Endothelial cell of umbilical vein (primary cell): ENCODE results near the gene ZDHHC3. TPM values are rescaled to one million over a fixed set of nuclear protein-coding genes. Genes with fewer than 3 reads are reported as not detected.

Experiments
- BruUV-seq: library from RNA; stranded (reverse); fragments of 400-500 nt; replicated peaks from 2 replicates; lab custom pipeline; 2021; lab: Mats Ljungman, UMichigan
- CTCF ChIA-PET: fragments of 300-600, 350-600 bp; sonication (Branson Sonifier 250); formaldehyde crosslinking; loops from one replicate; lab custom pipeline; 2021; ENCODE audit warnings: antibody characterized with exemption, inconsistent platforms; lab: Charles Lee
- POLR2A ChIA-PET: fragments of 300-600, 350-600 bp; sonication (Branson Sonifier 250); formaldehyde crosslinking; loops from one replicate; lab custom pipeline; 2021; ENCODE audit warnings: antibody characterized with exemption, inconsistent platforms; lab: Charles Lee
- DNase-seq: peaks from one replicate; pipeline ENCODE4 v3.0.0-alpha.2; 2011; ENCODE audit warnings: low read depth, low spot score
- FAIRE-seq: peaks from 2 replicates; lab custom pipeline; 2011; peaks lifted over from hg19 to GRCh38; lab: Jason Lieb, UNC
- H2AFZ ChIP-seq: 2 replicates; pipeline ENCODE4 v1.6.0; 2012; ENCODE audit warnings: low read depth, low read length, control low read depth, inconsistent platforms
- H3K27ac ChIP-seq: 2 replicates; pipeline ENCODE4 v1.5.1; 2011; ENCODE audit warnings: low read depth, mild to moderate bottlenecking, control low read depth, low read length, moderate library complexity; ENCODE audit not compliant: insufficient read depth
- H3K27me3 ChIP-seq, 2 experiments: 2 replicates each; pipeline versions ENCODE4 v1.6.0 to v1.6.1; 2011; ENCODE audit warnings: low read length in 2 of 2, mixed read lengths in 1 of 2; ENCODE audit not compliant: control insufficient read depth in 2 of 2, insufficient read depth in 2 of 2
- H3K36me3 ChIP-seq, 2 experiments: 2 replicates in 1 of 2; 3 replicates in 1 of 2; pipeline ENCODE4 v1.5.1; 2011; ENCODE audit warnings: low read length in 2 of 2, mild to moderate bottlenecking in 1 of 2, moderate library complexity in 1 of 2; ENCODE audit not compliant: control insufficient read depth in 2 of 2, insufficient read depth in 2 of 2; ENCODE audit errors: extremely low read depth in 1 of 2
- H3K4me1 ChIP-seq: 3 replicates; pipeline ENCODE4 v1.5.1; 2011; ENCODE audit warnings: mild to moderate bottlenecking, low read length; ENCODE audit not compliant: control insufficient read depth, insufficient read depth; ENCODE audit errors: extremely low read depth
- H3K4me2 ChIP-seq: 2 replicates; pipeline ENCODE4 v1.6.1; 2011; ENCODE audit warnings: low read length, control low read depth, mixed read lengths; ENCODE audit not compliant: insufficient read depth
- H3K4me3 ChIP-seq, 3 experiments: fragments of 200-600 bp in 1 of 3; sonication (generic), shearing (Covaris generic) in 1 of 3; replicated peaks in 1 of 3; 2 replicates each; pipeline ENCODE4 v1.5.1; 2011 to 2016; ENCODE audit warnings: control low read depth in 3 of 3, low read length in 3 of 3, mild to moderate bottlenecking in 2 of 3, inconsistent platforms in 1 of 3, low read depth in 1 of 3, moderate library complexity in 1 of 3; ENCODE audit not compliant: insufficient read depth in 1 of 3
- H3K79me2 ChIP-seq: 2 replicates; pipeline ENCODE4 v1.6.0; 2012; ENCODE audit warnings: low read length, inconsistent platforms; ENCODE audit not compliant: control insufficient read depth, insufficient read depth
- H3K9ac ChIP-seq: replicated peaks from 2 replicates; pipeline ENCODE3; 2011; ENCODE audit warnings: low read length, control low read depth; ENCODE audit not compliant: insufficient read depth; ENCODE audit errors: extremely low read depth
- H3K9me1 ChIP-seq: replicated peaks from 3 replicates; pipeline ENCODE4 v1.6.0; 2011; ENCODE audit warnings: mild to moderate bottlenecking, low read length; ENCODE audit not compliant: control insufficient read depth, insufficient read depth; ENCODE audit errors: extremely low read depth
- H3K9me3 ChIP-seq: replicated peaks from 2 replicates; pipeline ENCODE4 v1.5.1; 2012; ENCODE audit warnings: low read length, inconsistent platforms; ENCODE audit not compliant: control insufficient read depth, insufficient read depth
- H4K20me1 ChIP-seq: replicated peaks from 2 replicates; pipeline ENCODE3; 2011; ENCODE audit warnings: mild to moderate bottlenecking, low read length; ENCODE audit not compliant: control insufficient read depth, insufficient read depth; ENCODE audit errors: extremely low read depth
- EZH2 ChIP-seq: IDR thresholded peaks from 2 replicates; pipeline ENCODE4 v1.6.1; 2012; ENCODE audit warnings: borderline replicate concordance, low read depth, mild to moderate bottlenecking, moderate library complexity, low read length, inconsistent platforms; ENCODE audit not compliant: severe bottlenecking
- FOS ChIP-seq: IDR thresholded peaks from 2 replicates; pipeline ENCODE4 v1.6.1; 2011; ENCODE audit warnings: mild to moderate bottlenecking, low read length, moderate library complexity, borderline replicate concordance; ENCODE audit not compliant: insufficient read depth
- GATA2 ChIP-seq: IDR thresholded peaks from 2 replicates; pipeline ENCODE4 v1.7.0; 2011; ENCODE audit warnings: low read depth, mild to moderate bottlenecking, moderate library complexity, mixed read lengths, low read length; ENCODE audit not compliant: insufficient read length, insufficient read depth
- JUN ChIP-seq: IDR thresholded peaks from 2 replicates; pipeline ENCODE4 v1.6.1; 2011; ENCODE audit warnings: borderline replicate concordance, low read depth; ENCODE audit not compliant: insufficient read length, insufficient read depth
- MYC ChIP-seq: IDR thresholded peaks from one replicate; pipeline ENCODE4 v1.6.1; 2011; ENCODE audit warnings: mild to moderate bottlenecking, low read depth, low read length
- POLR2A ChIP-seq: IDR thresholded peaks from 2 replicates; pipeline ENCODE4 v1.6.1; 2012; ENCODE audit warnings: low read depth, mild to moderate bottlenecking, control low read depth, low read length
- POLR2AphosphoS5 ChIP-seq: IDR thresholded peaks from 2 replicates; pipeline ENCODE4 v1.6.1; 2012; ENCODE audit warnings: low read depth, mild to moderate bottlenecking, control low read depth, low read length, moderate library complexity; ENCODE audit not compliant: insufficient read depth
- dilution Hi-C: fragments of 300-500 bp; cut with MboI; formaldehyde crosslinking; loops from one replicate; pipeline ENCODE4 v1.15.0; 2019; ENCODE audit warnings: low sequenced_read_pairs; ENCODE audit not compliant: extremely low pct_ligation_motif_present
- intact Hi-C: fragments of 100-400 bp; cut with micrococcal nuclease; formaldehyde crosslinking; loops from one replicate; pipeline ENCODE4 v1.10.0; 2022
- polyA plus RNA-seq, 4 experiments: library from polyadenylated mRNA; depleted of rRNA in 3 of 4; stranded (reverse) in 3 of 4; unstranded in 1 of 4; fragments of >200 nt; gene quantifications; 2 replicates each; pipeline versions ENCODE4 v1.2.1 to v1.2.3, GENCODE V29; 2011 to 2012; ENCODE audit warnings: missing spikeins in 1 of 4
- total RNA-seq: library from RNA; stranded (reverse); gene quantifications from 2 replicates; pipeline ENCODE4 v1.2.3, GENCODE V29; 2021
- TF ChIP-seq, protein P1 (sequence below): IDR thresholded peaks from 2 replicates; pipeline ENCODE4 v1.6.1; 2011; ENCODE audit not compliant: insufficient read depth, insufficient read length
- TF ChIP-seq, protein P2 (sequence below), 2 donors: IDR thresholded peaks; 1 replicate in 1 of 2; 2 replicates in 1 of 2; pipeline ENCODE4 v1.5.1; 2011; ENCODE audit warnings: low read length in 2 of 2, mild to moderate bottlenecking in 2 of 2, moderate library complexity in 2 of 2, control low read depth in 1 of 2, inconsistent platforms in 1 of 2, low read depth in 1 of 2; ENCODE audit not compliant: insufficient read depth in 1 of 2; ENCODE audit errors: extremely low read depth in 1 of 2

ZDHHC3 gene
- total and polyA plus RNA-seq, 2 donors (not counting 3 experiments of a cell fraction or from before 2014, with no cell fraction given) = 62.4 to 97.1 TPM

DNA sequence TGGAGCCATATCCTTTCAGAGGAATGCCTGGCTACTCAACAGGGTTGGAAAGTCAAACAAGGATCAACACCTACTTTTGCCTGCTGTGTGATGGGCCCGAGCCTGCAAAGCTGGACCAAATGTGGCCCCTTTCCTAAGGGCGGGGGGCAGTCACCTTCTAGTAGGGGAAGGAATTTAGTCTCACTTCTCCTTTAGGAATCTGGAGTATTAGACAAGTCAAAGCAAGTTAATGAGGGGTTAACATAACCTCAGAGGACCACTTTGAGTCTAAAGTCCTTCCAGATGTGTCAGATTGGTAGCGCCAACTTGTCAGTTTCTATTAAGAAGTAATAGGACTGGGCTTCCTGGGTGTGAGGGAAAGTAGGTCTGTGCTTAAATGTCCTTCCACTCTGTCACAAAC is 6.8 kb upstream of the ZDHHC3 start:
- POLR2A ChIA-PET = no interaction called here
- dilution Hi-C loops (no loop called here), intact Hi-C loops (no loop called here)
- Histone ChIP-seq H3K27ac (no peak overlapping the region), H3K79me2 (peaks cover 69% of the 10 kb centered on the region), H3K4me3 (no peak overlapping the region), H3K9ac (no peak overlapping the region), H3K9me3 (no peaks in the 10 kb centered on the region), H3K9me1 (no peaks in the 10 kb centered on the region), H3K27me3 (no peaks in the 10 kb centered on the region), H3K4me1 (no peaks in the 10 kb centered on the region), H2AFZ (no peak overlapping the region), H3K4me2 (no peak overlapping the region), H3K36me3 (no peaks in the 10 kb centered on the region), H4K20me1 (peaks cover 3% of the 10 kb centered on the region)
- CTCF ChIA-PET = interaction anchor here (4.9 kb wide), 1 partner anchor 10 kb away, joined by 18 read pairs; no protein-coding TSS in a partner anchor
- no peak for FAIRE-seq
- no TSS peak for BruUV-seq
- DNase-seq = no peak
- TF ChIP-seq JUN (no peak), GATA2 (no peak), EZH2 (no peak)
- TF ChIP-seq, protein P1, sequence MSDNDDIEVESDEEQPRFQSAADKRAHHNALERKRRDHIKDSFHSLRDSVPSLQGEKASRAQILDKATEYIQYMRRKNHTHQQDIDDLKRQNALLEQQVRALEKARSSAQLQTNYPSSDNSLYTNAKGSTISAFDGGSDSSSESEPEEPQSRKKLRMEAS = no peak

DNA sequence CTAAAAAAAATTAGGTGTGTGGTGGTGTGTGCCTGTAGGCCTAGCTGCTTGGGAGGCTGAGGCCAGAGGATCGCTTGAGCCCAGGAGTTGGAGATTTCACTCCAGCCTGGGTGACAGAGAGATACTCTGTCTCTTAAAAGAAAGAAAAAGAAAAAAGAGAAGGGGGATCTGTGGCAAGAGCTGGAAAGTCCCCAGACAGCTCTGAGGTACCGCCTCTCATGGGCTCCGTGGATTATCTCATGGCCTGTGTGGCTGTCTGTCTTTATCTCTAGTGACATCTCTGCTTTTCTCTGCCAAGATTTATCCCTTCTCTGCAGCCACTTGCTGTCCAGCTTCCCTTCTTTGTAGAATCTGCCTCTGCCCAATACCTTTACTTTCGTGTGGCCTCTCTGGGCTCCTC is 5.8 kb upstream of the ZDHHC3 start:
- POLR2A ChIA-PET = no interaction called here
- no peaks in the 10 kb centered on the region for H3K27me3 ChIP-seq
- H3K4me3 ChIP-seq = no peak overlapping the region
- H3K36me3 ChIP-seq = no peaks in the 10 kb centered on the region
- H3K9ac ChIP-seq = no peak overlapping the region
- intact Hi-C loops = no loop called here
- H3K9me1 ChIP-seq = no peaks in the 10 kb centered on the region
- CTCF ChIA-PET = interaction anchor here (4.9 kb wide), 1 partner anchor 11 kb away, joined by 18 read pairs; no protein-coding TSS in a partner anchor
- H3K4me1 ChIP-seq = peaks cover 7% of the 10 kb centered on the region
- dilution Hi-C loops = no loop called here
- no peak overlapping the region for H3K27ac ChIP-seq
- no peaks in the 10 kb centered on the region for H3K9me3 ChIP-seq
- FAIRE-seq (no peak), DNase-seq (no peak)
- no peak overlapping the region for H3K4me2 ChIP-seq
- H4K20me1 ChIP-seq = no peaks in the 10 kb centered on the region
- H3K79me2 ChIP-seq = peaks cover 78% of the 10 kb centered on the region
- BruUV-seq = no TSS peak
- no peak overlapping the region for H2AFZ ChIP-seq
- TF ChIP-seq MYC (no peak), FOS (no peak), GATA2 (no peak), JUN (no peak), EZH2 (no peak), POLR2A (no peak), POLR2AphosphoS5 (no peak)
- TF ChIP-seq, protein P1 = no peak
- TF ChIP-seq, protein P2, sequence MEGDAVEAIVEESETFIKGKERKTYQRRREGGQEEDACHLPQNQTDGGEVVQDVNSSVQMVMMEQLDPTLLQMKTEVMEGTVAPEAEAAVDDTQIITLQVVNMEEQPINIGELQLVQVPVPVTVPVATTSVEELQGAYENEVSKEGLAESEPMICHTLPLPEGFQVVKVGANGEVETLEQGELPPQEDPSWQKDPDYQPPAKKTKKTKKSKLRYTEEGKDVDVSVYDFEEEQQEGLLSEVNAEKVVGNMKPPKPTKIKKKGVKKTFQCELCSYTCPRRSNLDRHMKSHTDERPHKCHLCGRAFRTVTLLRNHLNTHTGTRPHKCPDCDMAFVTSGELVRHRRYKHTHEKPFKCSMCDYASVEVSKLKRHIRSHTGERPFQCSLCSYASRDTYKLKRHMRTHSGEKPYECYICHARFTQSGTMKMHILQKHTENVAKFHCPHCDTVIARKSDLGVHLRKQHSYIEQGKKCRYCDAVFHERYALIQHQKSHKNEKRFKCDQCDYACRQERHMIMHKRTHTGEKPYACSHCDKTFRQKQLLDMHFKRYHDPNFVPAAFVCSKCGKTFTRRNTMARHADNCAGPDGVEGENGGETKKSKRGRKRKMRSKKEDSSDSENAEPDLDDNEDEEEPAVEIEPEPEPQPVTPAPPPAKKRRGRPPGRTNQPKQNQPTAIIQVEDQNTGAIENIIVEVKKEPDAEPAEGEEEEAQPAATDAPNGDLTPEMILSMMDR (IDR thresholded peaks at IDR 0.05; ENCODE audit: extremely low read depth in 1 of 2, insufficient read depth in 1 of 2, low read depth in 1 of 2, low read length in 2 of 2) = no peak
